Skin of body (tissue), 2 donors: ENCODE data around the gene SLC13A4. TPM values are rescaled to one million over a fixed set of nuclear protein-coding genes. Genes with fewer than 3 reads are reported as not detected.
"Not testable (repeated sequence)": the region's sequence is repeated elsewhere in the genome, so short reads cannot be mapped to it uniquely, and the experiment has no call there.

ENCODE experiments used
- DNase-seq: peaks from one replicate; lab custom pipeline; 2025; lab: John Stamatoyannopoulos, UW
- total RNA-seq: library from RNA; depleted of rRNA; stranded (reverse); fragments of >200 nt; gene quantifications from one replicate; pipeline ENCODE4 v1.2.3, GENCODE V29; 2014

The SLC13A4 gene
- total RNA-seq, 1 donor from 2014 or later, result 0.10 TPM

GRCh38 chr7:135693558-135693957 is 34.4 kb downstream of the SLC13A4 start:
- no peak for DNase-seq

DNA sequence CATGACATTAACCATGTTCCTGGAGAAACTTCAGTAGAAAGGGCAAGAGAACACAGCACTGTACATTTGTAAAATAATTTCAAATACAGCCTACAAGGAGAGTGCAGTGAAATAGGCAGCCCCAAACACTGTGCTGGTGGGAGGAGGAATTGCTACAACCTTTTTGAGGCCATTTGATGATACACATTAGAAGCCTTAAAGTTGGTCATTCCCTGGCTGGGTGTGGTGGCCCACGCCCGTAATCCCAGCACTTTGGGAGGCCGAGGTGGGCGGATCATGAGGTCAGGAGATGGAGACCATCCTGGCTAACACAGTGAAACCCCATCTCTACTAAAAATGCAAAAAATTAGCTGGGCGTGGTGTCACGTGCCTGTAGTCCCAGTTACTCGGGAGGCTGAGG is 35.4 kb downstream of the SLC13A4 start:
- not testable (repeated sequence) for DNase-seq

DNA sequence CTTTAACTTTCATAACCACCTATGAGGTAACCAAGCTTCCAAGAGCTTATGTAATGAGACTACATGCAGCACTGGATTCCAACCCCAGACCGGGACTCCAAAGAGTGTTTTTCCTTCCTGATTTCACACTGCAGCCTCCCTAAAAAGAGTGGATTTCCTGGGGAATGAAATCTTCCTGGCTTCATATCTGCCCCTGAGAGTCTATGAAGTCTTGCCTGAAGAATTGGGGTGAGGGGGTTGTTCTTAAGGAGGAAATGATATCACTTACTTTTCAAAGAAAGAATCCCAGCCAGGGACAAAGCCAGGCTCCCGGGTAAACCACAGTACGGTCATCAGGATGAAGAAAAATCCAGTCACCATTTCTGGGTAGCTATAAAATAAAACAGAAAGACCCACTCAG is 35.9 kb downstream of the SLC13A4 start:
- no peak for DNase-seq

DNA sequence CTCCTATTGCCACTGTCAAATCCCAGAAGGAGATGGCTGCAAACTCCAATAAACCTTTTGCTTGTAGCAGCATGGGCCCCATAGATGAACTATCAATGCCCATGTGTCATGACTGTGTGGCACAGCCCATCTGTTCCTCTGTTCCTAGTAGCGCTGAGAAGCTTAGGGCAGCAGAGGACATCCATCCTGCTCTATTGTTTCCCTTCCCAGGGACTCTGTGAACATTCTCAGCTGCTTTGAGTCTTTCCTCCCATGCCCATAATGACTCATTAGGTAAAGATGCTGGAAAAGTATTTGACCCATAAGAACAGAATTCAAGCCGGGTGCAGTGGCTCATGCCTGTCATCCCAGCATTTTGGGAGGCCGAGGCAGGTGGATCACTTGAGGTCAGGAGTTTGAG is 37.4 kb downstream of the SLC13A4 start:
- DNase-seq, result no peak

DNA sequence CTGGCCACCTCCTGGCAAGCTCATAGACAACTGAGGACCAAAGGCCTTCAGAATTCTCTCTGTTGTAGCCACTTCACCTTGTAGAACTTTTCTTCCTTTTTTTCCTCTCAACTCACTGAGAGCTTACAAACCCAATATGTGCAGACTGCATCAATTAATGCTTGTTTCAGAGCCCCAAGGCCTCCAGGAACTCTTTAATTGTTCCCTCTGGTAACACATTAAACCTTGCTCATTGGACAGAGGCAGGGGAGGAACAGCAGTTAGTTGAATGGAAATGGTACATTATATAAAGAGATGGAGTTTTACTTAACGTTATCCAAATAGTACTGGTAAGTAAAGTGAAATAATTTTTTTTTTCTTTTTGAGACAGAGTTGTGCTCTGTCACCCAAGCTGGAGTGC is 40.5 kb downstream of the SLC13A4 start:
- no peak for DNase-seq

DNA sequence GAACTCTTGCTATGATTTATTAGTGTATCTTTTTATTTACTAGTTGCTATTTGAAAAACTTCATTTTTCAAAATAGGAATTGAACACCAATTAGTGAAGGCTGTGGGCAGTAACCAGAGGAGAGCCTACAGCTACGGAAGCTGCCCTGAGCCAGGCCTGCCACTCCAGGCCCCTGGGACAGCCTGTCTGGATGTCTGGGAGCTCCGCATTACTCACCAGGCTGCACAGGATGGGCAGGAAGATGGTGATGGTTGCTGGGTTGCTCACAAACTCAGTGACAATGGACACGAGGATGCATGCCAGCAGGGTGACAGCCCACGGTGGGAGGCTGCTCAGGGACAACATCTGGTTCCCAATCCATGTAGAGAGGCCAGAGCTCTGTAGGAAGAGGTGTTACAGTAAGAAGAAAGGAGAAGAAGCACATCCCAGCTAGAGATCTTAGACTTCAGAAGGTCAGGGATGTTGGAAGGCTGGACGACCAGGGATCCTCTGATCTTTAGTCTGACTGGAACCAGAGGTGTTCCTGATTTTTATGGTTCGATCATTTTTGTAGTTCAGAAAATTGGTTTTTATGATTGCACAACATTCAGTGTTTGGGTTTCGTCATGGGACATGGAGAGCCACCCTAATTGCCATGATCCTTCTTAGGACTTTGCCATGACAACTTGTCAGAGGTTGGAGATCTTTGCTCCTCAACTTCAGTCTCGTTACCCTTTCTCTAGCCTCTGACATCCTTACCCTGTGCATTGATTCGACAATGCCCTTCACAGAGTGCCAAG is 42.5 kb downstream of the SLC13A4 start:
- no peak for DNase-seq

DNA sequence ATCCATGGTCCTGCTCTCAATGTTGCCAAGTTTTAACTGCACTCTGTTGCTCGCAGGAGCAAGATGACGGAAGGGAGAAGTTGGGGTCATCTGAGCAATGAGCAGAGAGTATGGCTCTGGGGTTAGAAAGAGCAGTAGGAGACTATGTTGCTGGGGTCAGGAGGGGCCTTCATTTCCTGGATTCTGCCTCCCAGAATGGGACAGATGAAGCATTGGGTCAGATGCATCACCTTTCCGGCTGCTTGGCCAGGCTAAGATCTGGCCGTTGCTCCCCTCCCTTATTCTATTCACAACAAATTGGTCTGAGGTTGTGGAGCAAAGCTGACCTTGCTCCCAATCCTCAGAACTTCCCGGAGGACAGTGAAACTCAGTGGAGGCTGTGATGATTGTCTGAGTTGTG is 43.3 kb downstream of the SLC13A4 start:
- DNase-seq, result no peak

- no peak for DNase-seq
Measured at GRCh38 chr7:135684136-135684535, 43.9 kb downstream of the SLC13A4 start.

GRCh38 chr7:135683609-135684008 is 44.4 kb downstream of the SLC13A4 start:
- no peak for DNase-seq

DNA sequence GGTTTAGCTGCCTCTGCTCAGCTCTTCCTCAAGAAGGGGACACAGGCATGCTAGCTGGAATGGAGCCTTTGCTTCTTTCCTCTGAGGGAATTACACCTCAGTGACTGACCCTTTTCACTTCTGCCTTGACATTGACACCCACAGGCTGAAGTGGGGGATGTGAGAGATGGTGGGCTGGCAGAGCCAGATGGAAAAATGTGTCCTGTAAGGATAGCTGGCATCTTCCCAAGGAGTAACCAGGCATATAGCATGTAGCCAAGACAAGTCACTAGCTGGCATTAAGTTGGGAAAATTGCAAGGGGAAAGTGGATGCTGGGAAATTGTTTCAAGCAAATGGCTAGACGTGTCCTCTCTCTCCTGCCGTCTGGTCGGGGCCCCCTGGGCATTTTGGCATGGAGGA is 45.8 kb downstream of the SLC13A4 start:
- DNase-seq, result no peak

DNA sequence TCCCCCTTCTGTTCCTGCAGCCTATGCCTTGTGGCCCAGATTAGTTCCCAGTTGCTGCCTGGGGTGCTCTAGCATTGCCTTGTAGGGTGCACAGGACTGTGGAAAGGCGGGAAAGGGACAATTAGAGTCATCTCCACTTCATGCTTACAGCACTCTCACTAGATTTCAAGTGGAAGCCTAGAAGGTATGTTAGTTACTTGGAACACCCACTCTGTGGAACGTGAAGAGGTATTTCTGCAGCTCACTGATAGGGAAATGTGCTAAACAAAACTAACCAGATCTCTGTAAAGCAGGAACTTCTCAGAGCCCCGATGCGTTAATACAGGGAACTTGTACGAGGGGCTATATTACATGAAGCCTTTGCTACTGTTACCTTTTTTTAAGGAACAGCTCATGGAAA is 46.2 kb downstream of the SLC13A4 start:
- DNase-seq, result no peak

GRCh38 chr7:135678612-135679575 is 49.1 kb downstream of the SLC13A4 start:
- no peak for DNase-seq

GRCh38 chr7:135673360-135673706 is 54.7 kb downstream of the SLC13A4 start:
- no peak for DNase-seq

GRCh38 chr7:135672560-135673359 is 55.2 kb downstream of the SLC13A4 start:
- DNase-seq, result peak; percentile 48

DNA sequence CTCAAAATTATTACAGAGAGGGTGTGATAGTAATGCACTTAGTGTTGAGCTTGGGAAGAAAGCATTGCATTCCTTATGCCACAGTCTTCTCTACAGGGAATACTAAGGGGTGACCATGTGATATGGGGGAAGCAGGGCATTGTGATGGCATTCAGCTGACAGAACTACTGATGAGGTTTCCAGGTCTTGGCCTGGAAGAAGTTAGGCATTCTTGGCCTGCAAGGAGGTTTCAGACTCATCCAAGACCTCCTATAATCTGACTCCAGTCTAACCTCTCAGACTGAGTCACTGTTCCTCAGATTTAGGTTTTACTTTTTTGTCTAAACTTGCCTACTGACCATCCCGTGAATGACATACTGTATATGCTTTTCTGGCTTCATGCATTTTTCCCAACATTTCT is 57.8 kb downstream of the SLC13A4 start:
- no peak for DNase-seq

- no peak for DNase-seq
Measured at GRCh38 chr7:135669774-135670173, 58.2 kb downstream of the SLC13A4 start.

- DNase-seq, result not testable (repeated sequence)
Measured at GRCh38 chr7:135668852-135669395, 59.1 kb downstream of the SLC13A4 start.

GRCh38 chr7:135667626-135668025 is 60.4 kb downstream of the SLC13A4 start:
- DNase-seq, result not testable (repeated sequence)

DNA sequence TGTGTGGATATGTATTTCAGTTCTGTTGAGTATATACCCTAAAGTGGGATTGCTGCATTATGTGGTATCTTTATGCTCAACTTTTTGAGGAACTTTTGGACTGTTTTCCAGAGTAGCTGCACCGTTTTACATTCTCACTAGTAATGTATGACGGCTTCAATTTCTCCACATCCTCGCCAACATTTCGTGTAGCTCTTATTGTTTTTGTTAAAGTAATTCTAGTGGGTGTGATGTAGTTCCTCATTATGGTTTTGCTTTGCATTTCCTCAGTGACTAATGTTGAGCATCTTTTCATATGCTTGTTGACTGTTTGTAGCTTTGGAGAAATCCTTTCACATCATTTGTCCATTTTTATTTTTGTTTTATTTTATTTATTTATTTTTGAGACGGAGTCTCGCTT is 61.1 kb downstream of the SLC13A4 start:
- no peak for DNase-seq

DNA sequence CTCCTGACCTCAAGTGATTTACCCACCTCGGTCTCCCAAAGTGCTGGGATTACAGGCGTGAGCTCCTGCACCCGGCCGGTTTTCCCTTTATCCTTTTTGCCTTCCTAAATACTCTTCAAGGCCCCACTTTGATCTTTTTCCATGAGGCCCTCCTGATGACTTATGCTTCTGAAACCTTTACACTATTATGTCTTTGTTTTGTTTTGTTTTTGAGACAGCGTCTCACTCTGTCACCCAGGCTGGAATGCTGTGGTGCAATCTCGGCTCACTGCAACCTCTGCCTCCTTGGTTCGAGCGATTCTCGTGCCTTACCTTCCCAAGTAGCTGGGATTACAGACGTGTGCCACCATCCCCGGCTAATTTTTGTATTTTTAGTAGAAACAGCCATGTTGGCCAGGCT is 61.8 kb downstream of the SLC13A4 start:
- no peak for DNase-seq

DNA sequence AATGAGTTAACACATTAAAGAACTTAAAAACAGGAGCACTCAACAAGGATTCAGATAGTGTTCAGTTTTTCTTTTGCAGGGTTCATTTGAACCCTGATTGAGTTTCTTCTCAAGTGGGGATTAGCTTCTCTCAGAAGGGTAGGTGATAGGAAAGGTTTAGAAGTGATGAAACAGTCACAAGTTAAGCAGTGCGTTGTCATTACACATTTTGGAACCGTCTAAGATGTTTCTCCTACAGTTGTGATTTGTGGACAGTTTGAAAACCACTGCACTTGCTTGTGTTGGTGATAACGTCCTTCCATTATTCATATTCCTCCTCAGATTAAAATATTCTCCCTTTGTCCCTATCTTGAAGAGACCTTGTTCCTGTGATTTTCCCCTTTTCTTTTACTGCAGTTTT is 62.9 kb downstream of the SLC13A4 start:
- DNase-seq, result no peak
